ENCODE measurements around the gene LMAN1L.

The LMAN1L gene

GRCh38 chr15:74835312-74835823 lies 22.7 kb downstream of the LMAN1L start:
- DNase-seq (ENCODE audit: low read depth in 3 of 3, low spot score in 1 of 3) = peak in 1 of 3 donors; percentile 46

- DNase-seq (ENCODE audit: low read depth in 3 of 3, low spot score in 1 of 3) = no peak
These were observed 24.2 kb downstream of the LMAN1L start for GRCh38 chr15:74836846-74837245.

- no peak for DNase-seq (ENCODE audit: low read depth in 3 of 3, low spot score in 1 of 3)
These were observed 25.0 kb downstream of the LMAN1L start for GRCh38 chr15:74837482-74838136.

GRCh38 chr15:74838137-74838516 lies 25.5 kb downstream of the LMAN1L start:
- DNase-seq (ENCODE audit: low read depth in 3 of 3, low spot score in 1 of 3) = no peak

- DNase-seq (ENCODE audit: low read depth in 3 of 3, low spot score in 1 of 3) = no peak
These were observed 26.3 kb downstream of the LMAN1L start for GRCh38 chr15:74838746-74839525.

GRCh38 chr15:74839526-74840395 lies 27.1 kb downstream of the LMAN1L start:
- no peak for DNase-seq (ENCODE audit: low read depth in 3 of 3, low spot score in 1 of 3)

GRCh38 chr15:74840851-74841775 lies 28.5 kb downstream of the LMAN1L start:
- DNase-seq (ENCODE audit: low read depth in 3 of 3, low spot score in 1 of 3) = no peak

GRCh38 chr15:74841891-74842373 lies 29.3 kb downstream of the LMAN1L start:
- DNase-seq (ENCODE audit: low read depth in 3 of 3, low spot score in 1 of 3) = no peak

- DNase-seq (ENCODE audit: low read depth in 3 of 3, low spot score in 1 of 3) = peak; percentile 80 to 91 (median 83)
These were observed 30.2 kb downstream of the LMAN1L start, which contains the start of gene ULK3 for GRCh38 chr15:74842581-74843444. Gene ULK3, minus strand, starts transcription at chr15:74843156. Its CDS starts 51 bp downstream, at chr15:74843105.

- DNase-seq (ENCODE audit: low read depth in 3 of 3, low spot score in 1 of 3) = no peak
These were observed 30.8 kb downstream of the LMAN1L start for GRCh38 chr15:74843445-74843828.

GRCh38 chr15:74843891-74844299 lies 31.3 kb downstream of the LMAN1L start:
- DNase-seq (ENCODE audit: low read depth in 3 of 3, low spot score in 1 of 3) = no peak

GRCh38 chr15:74844319-74845207 lies 31.9 kb downstream of the LMAN1L start:
- no peak for DNase-seq (ENCODE audit: low read depth in 3 of 3, low spot score in 1 of 3)

GRCh38 chr15:74845208-74845568 lies 32.6 kb downstream of the LMAN1L start:
- peak; percentile 21 to 26 (median 24) for DNase-seq (ENCODE audit: low read depth in 3 of 3, low spot score in 1 of 3)

- no peak for DNase-seq (ENCODE audit: low read depth in 3 of 3, low spot score in 1 of 3)
These were observed 32.9 kb downstream of the LMAN1L start for GRCh38 chr15:74845581-74845980.

- no peak for DNase-seq (ENCODE audit: low read depth in 3 of 3, low spot score in 1 of 3)
These were observed 34.8 kb downstream of the LMAN1L start for GRCh38 chr15:74847432-74847831.

- DNase-seq (ENCODE audit: low read depth in 3 of 3, low spot score in 1 of 3) = no peak
These were observed 37.8 kb downstream of the LMAN1L start for GRCh38 chr15:74850393-74850792.

GRCh38 chr15:74851960-74852359 lies 39.3 kb downstream of the LMAN1L start:
- DNase-seq (ENCODE audit: low read depth in 3 of 3, low spot score in 1 of 3) = no peak

GRCh38 chr15:74854453-74855022 lies 41.9 kb downstream of the LMAN1L start:
- no peak for DNase-seq (ENCODE audit: low read depth in 3 of 3, low spot score in 1 of 3)
